Measurements from ENCODE around the gene SHFL. TPM values are rescaled to one million over a fixed set of nuclear protein-coding genes. Genes with fewer than 3 reads are reported as not detected.
A peak's percentile ranks its signal among the peaks of the same experiment; 100 is the strongest.

The SHFL gene
- total RNA-seq, 1 donor from 2014 or later: 22.1 TPM

- DNase-seq (ENCODE audit: low read depth): no peak
Measured at GRCh38 chr19:10087296-10088061, 1.4 kb downstream of the SHFL start.

DNA sequence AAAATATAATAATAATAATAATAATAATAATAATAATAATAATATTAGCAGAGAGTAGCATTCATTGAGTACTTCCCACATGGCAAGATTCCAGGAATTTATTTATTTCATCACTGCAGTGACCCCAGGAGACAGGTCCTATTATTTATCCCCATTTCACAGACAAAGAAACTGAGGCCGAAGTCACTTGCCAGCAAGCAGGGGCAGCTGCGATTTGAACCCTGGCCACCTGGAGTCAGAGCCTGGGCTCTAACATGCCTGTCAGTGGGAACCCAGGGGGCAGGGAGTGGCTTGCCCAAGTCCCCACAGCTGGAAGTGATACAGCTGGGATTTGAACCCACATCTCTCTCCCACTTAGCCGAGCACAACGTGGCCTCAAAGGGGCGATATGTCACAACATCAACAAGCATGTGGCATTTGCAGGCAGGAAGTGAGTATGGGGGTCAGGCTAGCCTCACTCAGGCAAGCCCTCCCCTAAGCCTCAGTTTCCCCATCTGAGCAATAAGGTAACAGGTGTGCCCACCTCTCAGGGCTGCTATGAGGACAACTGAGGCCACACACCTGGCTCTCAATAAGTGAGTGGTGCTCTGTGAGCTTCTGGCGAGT is 2.9 kb downstream of the SHFL start:
- no peak for DNase-seq (ENCODE audit: low read depth)

DNA sequence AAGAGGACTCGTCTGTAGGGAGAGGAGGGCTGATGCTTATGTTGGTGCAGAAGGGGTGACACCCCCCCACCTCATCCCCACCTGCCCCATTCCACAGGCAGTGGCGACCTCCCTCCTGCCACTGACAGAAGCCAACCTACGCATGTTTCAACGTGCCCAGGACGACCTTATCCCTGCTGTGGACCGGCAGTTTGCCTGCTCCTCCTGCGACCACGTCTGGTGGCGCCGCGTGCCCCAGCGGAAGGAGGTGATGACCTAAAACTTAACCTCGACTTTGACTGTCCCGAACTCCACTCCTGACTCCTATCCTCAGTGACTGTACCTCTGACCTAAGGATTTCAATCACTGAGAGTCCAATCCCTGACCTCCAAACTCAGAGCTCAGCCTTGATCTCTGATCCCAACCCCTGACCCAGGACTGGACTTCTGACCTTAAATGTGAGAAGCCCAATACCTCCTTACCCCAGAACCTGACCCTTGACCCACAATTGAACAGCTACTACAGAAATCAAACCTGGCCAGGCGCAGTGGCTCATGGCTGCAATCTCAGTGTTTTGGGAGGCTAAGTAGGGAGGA is 3.8 kb downstream of the SHFL start:
- no peak for DNase-seq (ENCODE audit: low read depth)

- no peak for DNase-seq (ENCODE audit: low read depth)
Measured at GRCh38 chr19:10091370-10091687, 5.2 kb downstream of the SHFL start.

GRCh38 chr19:10091895-10092641 is 6.0 kb downstream of the SHFL start:
- no peak for DNase-seq (ENCODE audit: low read depth)

DNA sequence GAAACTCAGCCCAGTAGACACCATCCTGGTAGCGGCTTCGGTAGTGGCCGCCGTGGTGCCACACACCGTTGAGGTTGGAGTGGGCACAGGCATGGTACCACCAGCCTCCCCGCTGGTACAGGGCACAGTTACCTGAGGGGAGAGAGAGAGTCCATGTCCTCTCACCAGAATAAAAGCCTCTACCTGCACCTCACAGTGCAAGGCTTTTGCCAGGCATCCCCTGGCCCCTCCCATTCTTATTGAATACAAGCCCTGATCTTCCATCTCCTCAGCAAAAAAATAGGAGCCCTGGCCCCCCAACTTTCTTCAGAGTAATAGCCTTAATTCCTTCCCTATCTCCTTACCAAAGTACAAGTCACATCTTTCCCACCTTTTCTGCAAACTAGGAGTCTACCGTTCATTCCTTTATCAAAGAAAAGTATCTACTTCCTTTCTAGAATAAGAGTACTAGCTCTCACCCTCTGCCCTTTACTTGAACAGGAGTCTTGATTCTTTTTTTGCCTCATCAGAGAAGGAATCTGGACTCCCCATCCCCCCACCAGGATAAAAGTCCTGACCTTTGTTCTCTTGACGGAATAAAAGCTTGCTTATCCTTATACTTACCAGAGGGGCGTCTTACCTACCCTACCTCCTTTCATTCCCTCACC is 6.7 kb downstream of the SHFL start:
- DNase-seq (ENCODE audit: low read depth): no peak

GRCh38 chr19:10093295-10094186 is 7.4 kb downstream of the SHFL start:
- no peak for DNase-seq (ENCODE audit: low read depth)

GRCh38 chr19:10095622-10095947 is 9.5 kb downstream of the SHFL start:
- no peak for DNase-seq (ENCODE audit: low read depth)

- DNase-seq (ENCODE audit: low read depth): peak; percentile 65
Measured at GRCh38 chr19:10095948-10096614, 10.0 kb downstream of the SHFL start.

DNA sequence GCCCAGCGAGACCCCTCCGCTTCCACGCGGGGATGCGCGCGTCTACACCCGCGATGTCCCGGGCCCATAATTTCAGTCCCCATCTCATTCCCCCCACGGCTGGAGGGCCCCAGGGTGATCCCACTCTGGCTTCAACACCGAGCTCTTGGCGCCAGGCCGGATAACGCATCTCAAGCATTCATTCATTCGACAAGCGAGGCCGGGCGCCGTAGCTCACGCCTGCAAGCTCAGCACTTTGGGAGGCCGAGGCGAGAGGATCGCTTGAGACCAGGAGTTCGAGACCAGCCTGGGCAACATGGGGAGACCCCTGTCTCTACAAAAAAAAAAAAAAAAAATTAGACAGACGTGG is 10.5 kb downstream of the SHFL start:
- DNase-seq (ENCODE audit: low read depth): no peak

DNA sequence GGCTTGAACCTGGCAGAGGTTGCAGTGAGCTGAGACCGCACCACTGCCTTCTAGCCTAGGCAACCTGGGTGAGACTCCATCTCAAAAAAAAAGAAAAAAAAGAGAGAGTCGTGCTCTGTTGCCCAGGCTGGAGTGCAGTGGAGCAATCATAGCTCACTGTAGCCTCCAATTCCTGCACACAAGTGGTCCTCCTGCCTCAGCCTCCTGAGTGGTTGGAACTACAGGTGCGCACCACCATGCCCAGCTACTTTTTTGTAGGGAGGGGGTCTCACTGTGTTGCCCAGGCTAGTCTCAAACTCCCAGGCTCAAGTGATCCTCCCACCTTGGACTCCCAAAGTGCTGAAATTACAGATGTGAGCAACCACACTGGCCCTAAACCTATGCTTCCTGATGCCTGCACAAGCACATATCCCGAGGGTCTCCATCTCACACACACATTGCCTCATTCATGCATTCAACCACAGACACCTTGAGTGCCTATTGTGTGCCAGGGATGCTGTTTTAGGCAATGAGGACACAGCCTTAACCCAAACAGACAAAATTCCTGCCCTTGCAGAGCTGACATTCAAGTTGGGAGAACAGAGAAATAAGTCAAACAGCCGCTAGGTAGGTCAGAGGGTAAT is 14.2 kb downstream of the SHFL start:
- no peak for DNase-seq (ENCODE audit: low read depth)

- no peak for DNase-seq (ENCODE audit: low read depth)
Measured at GRCh38 chr19:10102787-10103236, 16.7 kb downstream of the SHFL start.

DNA sequence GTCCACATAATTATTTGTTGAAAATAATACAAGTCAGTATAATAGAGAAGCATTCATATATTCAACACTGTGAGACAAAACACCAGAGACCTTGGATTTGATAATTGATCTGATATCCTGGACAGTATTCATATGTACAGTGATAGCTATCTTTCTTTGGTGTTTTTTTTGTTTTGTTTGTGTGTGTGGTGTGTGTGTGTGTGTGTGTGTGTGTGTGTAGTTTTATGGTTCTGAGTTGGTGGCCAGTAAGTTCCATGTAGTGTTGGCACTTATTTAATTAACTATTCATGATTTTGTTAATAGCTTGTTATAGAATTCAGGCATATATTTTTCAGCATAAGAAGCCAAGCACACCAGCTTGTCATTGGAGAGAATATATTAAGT is 18.0 kb downstream of the SHFL start:
- DNase-seq (ENCODE audit: low read depth): no peak

DNA sequence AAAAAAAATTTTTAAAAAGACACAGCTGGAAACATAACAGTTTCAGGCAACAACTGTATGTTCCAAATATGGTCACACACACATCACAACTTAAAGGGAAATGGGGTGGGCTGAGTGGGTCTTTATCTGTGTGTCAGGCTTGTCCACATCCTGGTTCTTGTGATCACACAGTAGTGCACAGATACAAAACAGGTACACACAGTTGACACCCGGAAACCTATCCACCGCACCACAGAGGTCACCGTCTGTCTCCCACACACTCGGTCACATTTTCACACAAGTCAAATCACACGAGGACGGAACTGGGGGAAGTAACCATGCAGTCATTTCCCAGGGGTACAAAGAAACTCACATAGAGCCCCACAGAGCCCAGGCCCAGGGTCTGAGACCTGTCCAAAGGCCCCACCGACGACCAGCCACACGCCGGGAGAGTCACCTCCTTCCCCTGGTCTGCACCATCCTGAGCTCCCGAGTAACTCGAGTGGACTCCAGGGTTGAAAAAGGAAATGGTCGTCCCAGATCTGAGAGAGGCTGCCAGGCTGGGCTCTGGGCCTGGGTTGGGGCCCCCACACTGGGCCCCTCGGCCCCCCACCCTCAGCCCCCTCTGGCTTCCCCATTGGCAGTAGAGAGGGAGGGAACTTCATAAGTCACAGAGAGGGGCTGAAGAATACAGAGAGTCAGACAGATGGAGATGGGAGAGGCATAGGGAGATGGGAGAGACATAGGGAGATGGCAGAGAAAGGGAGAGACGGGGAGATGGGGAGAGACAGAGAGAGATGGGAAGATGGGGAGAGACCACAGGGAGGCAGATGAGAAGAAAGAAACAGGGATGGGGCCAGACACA is 18.8 kb downstream of the SHFL start:
- DNase-seq (ENCODE audit: low read depth): no peak

- DNase-seq (ENCODE audit: low read depth): no peak
Measured at GRCh38 chr19:10105509-10106099, 19.5 kb downstream of the SHFL start.

GRCh38 chr19:10106100-10106936 is 20.2 kb downstream of the SHFL start, which contains the start of gene PPAN:
TSS of gene PPAN (plus strand) at chr19:10106362. CDS start at chr19:10106395, 33 bp downstream.
- DNase-seq (ENCODE audit: low read depth): peak; percentile 90

- no peak for DNase-seq (ENCODE audit: low read depth)
Measured at GRCh38 chr19:10107254-10107653, 21.1 kb downstream of the SHFL start.

DNA sequence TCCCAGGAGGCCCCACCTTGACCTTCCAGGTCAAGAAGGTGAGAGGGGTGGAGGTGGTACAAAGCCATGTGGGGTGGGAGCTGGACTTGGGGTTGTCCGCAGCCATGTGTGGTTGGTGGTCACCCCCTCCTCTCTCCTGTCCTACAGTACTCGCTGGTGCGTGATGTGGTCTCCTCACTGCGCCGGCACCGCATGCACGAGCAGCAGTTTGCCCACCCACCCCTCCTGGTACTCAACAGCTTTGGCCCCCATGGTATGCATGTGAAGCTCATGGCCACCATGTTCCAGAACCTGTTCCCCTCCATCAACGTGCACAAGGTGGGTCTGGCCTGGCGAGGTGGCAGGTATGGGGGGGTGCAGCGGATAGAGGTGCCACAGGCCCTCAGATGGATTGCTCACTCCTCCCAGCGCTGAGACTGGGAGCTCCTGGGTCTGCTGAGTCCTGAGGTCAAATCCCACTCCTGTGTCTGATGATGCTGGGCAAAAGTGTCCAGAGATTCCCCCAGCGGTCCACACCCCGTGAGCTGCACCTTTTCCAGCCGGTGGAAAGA is 21.8 kb downstream of the SHFL start:
- DNase-seq (ENCODE audit: low read depth): no peak

All from renal cortical epithelial cell (primary cell).